PC-9 (cell line): ENCODE data around the gene PDIA5. TPM values are rescaled to one million over a fixed set of nuclear protein-coding genes. Genes with fewer than 3 reads are reported as not detected.

Experiments
- BruUV-seq: library from RNA; stranded (reverse); fragments of 400-500 nt; replicated peaks from 2 replicates; lab custom pipeline; 2021; lab: Mats Ljungman, UMichigan
- CTCF ChIA-PET: fragments of 300-600 bp; sonication (Branson Sonifier 250); formaldehyde crosslinking; loops from one replicate; lab custom pipeline; 2022; ENCODE audit warnings: antibody characterized with exemption; lab: Charles Lee
- POLR2A ChIA-PET: fragments of 300-600 bp; sonication (Branson Sonifier 250); formaldehyde crosslinking; loops from one replicate; lab custom pipeline; 2022; ENCODE audit warnings: antibody characterized with exemption; ENCODE audit not compliant: unreplicated experiment; lab: Charles Lee
- DNase-seq, 2 experiments: peaks; one replicate each; pipeline versions ENCODE4 v3.0.0 to v3.0.0-alpha.2; 2015 to 2022; ENCODE audit warnings: mixed read lengths in 1 of 2
- H2AFZ ChIP-seq: fragments of 200-600 bp; sonication (generic); 2 replicates; pipeline ENCODE4 v1.8.1; 2017; ENCODE audit warnings: antibody characterized with exemption
- H3F3A ChIP-seq: fragments of 200-600 bp; sonication (generic); 2 replicates; pipeline ENCODE4 v1.8.1; 2017; ENCODE audit warnings: antibody characterized with exemption, mild to moderate bottlenecking, low read depth; ENCODE audit not compliant: insufficient read depth
- H3K27ac ChIP-seq: fragments of 200-600 bp; sonication (generic); 2 replicates; pipeline ENCODE4 v1.6.1; 2016; ENCODE audit warnings: mixed run types
- H3K27me3 ChIP-seq: fragments of 200-600 bp; sonication (generic); 2 replicates; pipeline ENCODE4 v1.6.1; 2016; ENCODE audit warnings: low read depth, mixed run types; ENCODE audit not compliant: insufficient read depth
- H3K36me3 ChIP-seq: fragments of 200-600 bp; sonication (generic); 2 replicates; pipeline ENCODE4 v1.6.1; 2016; ENCODE audit warnings: low read depth, mixed run types
- H3K4me1 ChIP-seq: fragments of 200-600 bp; sonication (generic); replicated peaks from 2 replicates; pipeline ENCODE4 v1.6.1; 2016; ENCODE audit warnings: mixed run types; ENCODE audit not compliant: insufficient read depth
- H3K4me2 ChIP-seq: fragments of 200-600 bp; sonication (generic); 2 replicates; pipeline ENCODE4 v1.6.1; 2017; ENCODE audit warnings: mixed run types
- H3K4me3 ChIP-seq: fragments of 200-600 bp; sonication (generic); 2 replicates; pipeline ENCODE4 v1.6.1; 2016; ENCODE audit warnings: mixed run types
- H3K79me2 ChIP-seq: fragments of 200-600 bp; sonication (generic); 2 replicates; pipeline ENCODE4 v1.6.1; 2017; ENCODE audit warnings: low read depth, mixed run types
- H3K9me2 ChIP-seq: fragments of 200-600 bp; sonication (generic); 2 replicates; pipeline ENCODE4 v1.8.1; 2017; ENCODE audit warnings: mild to moderate bottlenecking; ENCODE audit not compliant: insufficient read depth
- H3K9me3 ChIP-seq: fragments of 200-600 bp; sonication (generic); 2 replicates; pipeline ENCODE4 v1.8.1; 2016; ENCODE audit warnings: low read depth; ENCODE audit not compliant: insufficient read depth
- H4K20me1 ChIP-seq: fragments of 200-600 bp; sonication (generic); 2 replicates; pipeline ENCODE4 v1.8.1; 2017; ENCODE audit not compliant: insufficient read depth
- EZH2 ChIP-seq: fragments of 200-600 bp; sonication (generic); IDR thresholded peaks from 2 replicates; pipeline ENCODE4 v1.8.0; 2017; ENCODE audit warnings: antibody characterized with exemption, low read depth
- intact Hi-C: fragments of 100-400 bp; cut with micrococcal nuclease; formaldehyde crosslinking; loops from one replicate; pipeline ENCODE4 v1.10.0; 2022; ENCODE audit not compliant: unreplicated experiment
- total RNA-seq: library from RNA; stranded (reverse); gene quantifications from 2 replicates; pipeline ENCODE4 v1.2.3, GENCODE V29; 2021
- TF ChIP-seq, protein P1 (sequence below): fragments of 200-600 bp; sonication (generic); conservative IDR thresholded peaks from 2 replicates; pipeline ENCODE4 v1.6.1; 2017; ENCODE audit warnings: mixed run types, antibody characterized with exemption, mild to moderate bottlenecking, moderate library complexity

The PDIA5 gene
- total RNA-seq, 1 experiment from 2014 or later, result 31.7 TPM

DNA sequence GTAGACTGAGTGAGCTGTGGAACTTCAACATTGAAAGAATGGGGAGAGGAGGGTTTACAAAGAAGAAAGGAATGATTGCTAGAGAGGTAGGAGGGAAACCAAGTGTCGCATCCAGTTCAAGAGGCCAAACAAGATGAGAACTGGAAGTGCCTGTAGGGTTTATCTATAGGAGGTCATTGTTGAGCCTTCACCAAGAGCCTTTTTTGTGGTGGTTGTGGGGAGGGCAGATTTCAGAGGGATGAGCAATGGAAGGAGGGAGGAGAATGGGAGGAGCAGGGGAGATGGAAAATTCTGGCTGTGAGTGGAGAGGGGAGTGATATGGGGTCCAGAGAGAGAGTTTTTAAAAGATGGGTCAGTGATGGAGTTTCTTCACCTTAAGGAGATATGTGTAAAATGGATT lies 8.5 kb downstream of the PDIA5 start:
- ChIA-PET POLR2A (no interaction called here), CTCF (no interaction called here)
- Histone ChIP-seq H3F3A (peaks cover 4% of the 10 kb centered on the region; the same call in 1 of the 2 replicates), H3K9me2 (no peaks in the 10 kb centered on the region), H4K20me1 (peaks cover 24% of the 10 kb centered on the region), H3K79me2 (peaks cover 82% of the 10 kb centered on the region), H3K36me3 (no peaks in the 10 kb centered on the region), H3K27me3 (no peaks in the 10 kb centered on the region), H3K4me1 (peaks cover 14% of the 10 kb centered on the region), H3K27ac (no peak overlapping the region), H3K9me3 (no peaks in the 10 kb centered on the region), H3K4me2 (no peak overlapping the region), H3K4me3 (no peak overlapping the region), H2AFZ (no peak overlapping the region)
- no TSS peak for BruUV-seq
- intact Hi-C loops, result no loop called here
- DNase-seq, result no peak
- TF ChIP-seq EZH2, result no peak
- TF ChIP-seq, protein P1, sequence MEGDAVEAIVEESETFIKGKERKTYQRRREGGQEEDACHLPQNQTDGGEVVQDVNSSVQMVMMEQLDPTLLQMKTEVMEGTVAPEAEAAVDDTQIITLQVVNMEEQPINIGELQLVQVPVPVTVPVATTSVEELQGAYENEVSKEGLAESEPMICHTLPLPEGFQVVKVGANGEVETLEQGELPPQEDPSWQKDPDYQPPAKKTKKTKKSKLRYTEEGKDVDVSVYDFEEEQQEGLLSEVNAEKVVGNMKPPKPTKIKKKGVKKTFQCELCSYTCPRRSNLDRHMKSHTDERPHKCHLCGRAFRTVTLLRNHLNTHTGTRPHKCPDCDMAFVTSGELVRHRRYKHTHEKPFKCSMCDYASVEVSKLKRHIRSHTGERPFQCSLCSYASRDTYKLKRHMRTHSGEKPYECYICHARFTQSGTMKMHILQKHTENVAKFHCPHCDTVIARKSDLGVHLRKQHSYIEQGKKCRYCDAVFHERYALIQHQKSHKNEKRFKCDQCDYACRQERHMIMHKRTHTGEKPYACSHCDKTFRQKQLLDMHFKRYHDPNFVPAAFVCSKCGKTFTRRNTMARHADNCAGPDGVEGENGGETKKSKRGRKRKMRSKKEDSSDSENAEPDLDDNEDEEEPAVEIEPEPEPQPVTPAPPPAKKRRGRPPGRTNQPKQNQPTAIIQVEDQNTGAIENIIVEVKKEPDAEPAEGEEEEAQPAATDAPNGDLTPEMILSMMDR, result no peak

DNA sequence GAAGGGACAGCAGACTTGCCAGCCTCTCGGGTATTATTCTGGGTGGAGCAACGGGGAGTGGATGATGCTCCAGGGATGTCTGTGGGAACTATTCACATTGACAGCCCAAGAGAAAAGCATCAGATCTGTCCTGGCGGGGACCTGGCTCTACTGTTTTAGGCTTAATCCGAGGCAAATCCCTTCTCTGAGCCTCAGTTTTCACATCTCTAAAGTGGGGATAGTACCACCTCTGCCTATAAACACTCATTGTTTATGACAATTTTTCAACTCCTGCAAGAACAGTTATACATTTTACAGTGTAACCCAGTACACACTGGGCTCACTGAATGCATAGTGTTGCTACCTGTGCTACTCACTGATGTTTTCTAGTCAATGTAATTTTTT lies 9.3 kb downstream of the PDIA5 start:
- POLR2A ChIA-PET, result interaction anchor here (0.6 kb wide), 1 partner anchor 56 kb away, joined by 9 read pairs; no protein-coding TSS in a partner anchor

DNA sequence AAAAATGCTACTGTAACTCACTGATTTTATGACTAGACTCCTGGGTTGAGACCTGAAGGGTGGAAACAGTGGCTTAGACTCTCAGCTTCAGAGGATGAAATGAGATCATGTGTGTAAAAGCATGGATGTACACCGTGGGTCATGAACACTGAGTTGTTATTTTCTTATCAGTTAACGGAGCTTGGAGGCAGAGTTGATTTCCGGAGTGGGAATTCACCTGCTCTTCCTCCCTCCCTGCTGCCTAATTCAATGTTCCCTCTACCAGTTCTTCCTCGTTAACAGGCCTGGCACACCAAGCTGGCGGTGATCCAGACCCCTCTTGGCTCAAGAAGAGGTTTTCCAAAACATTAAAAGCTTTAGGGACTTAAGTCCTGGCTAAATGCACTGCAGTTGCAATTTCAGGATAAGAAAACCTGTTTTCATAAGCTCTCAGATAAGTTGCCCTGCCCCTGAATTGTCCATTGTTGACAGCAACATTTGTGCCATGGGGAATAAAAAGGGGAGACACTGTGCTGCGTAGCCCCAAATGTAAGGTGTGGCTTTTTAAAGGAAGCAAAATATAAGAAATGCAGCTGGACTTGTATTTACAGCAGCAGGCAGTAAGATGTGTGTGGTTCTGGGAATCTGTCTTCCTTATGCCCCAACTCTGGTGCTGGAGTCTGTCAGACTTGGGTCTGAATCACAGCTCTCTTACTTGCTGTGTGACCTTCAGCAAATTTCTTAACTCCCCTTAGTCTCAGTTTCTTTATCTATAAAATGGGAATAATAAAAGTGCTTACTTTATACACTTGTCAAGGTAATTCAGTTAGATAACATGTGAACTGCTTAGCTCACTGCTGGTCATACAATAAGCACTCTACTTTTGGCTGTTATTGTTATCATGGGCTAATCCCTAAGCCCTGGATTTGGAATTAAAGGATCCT lies 9.9 kb downstream of the PDIA5 start:
- no peak for DNase-seq
- CTCF ChIA-PET, result no interaction called here
- no peak overlapping the region for H3K27ac ChIP-seq

More for the DNA sequence above, 9.3 kb downstream of the PDIA5 start:
- CTCF ChIA-PET, result no interaction called here
- Histone ChIP-seq H3K27me3 (no peaks in the 10 kb centered on the region), H3K9me3 (no peaks in the 10 kb centered on the region), H3K27ac (no peak overlapping the region), H3K4me1 (peaks cover 14% of the 10 kb centered on the region), H3K36me3 (0 out of 2 replicates have a peak, but pooled peaks cover 4% of the 10 kb centered on the region), H2AFZ (no peak overlapping the region), H3F3A (peaks cover 4% of the 10 kb centered on the region; the same call in 1 of the 2 replicates), H3K79me2 (peaks cover 84% of the 10 kb centered on the region), H3K9me2 (no peaks in the 10 kb centered on the region), H3K4me3 (no peak overlapping the region), H3K4me2 (no peak overlapping the region), H4K20me1 (peaks cover 25% of the 10 kb centered on the region)
- intact Hi-C loops, result no loop called here
- TF ChIP-seq EZH2, result no peak
- TF ChIP-seq, protein P1, result no peak
- BruUV-seq, result no TSS peak
- DNase-seq, result no peak

More for the DNA sequence above, 9.9 kb downstream of the PDIA5 start:
- 0 out of 2 replicates have a peak, but pooled peaks cover 4% of the 10 kb centered on the region for H3K36me3 ChIP-seq
- H2AFZ ChIP-seq, result no peak overlapping the region
- H3F3A ChIP-seq, result peaks cover 4% of the 10 kb centered on the region; the same call in 1 of the 2 replicates
- H3K9me3 ChIP-seq, result no peaks in the 10 kb centered on the region
- H3K79me2 ChIP-seq, result peaks cover 82% of the 10 kb centered on the region
- TF ChIP-seq EZH2, result no peak
- TF ChIP-seq, protein P1, result no peak
- H3K27me3 ChIP-seq, result no peaks in the 10 kb centered on the region
- peaks cover 25% of the 10 kb centered on the region for H4K20me1 ChIP-seq
- intact Hi-C loops, result no loop called here
- H3K9me2 ChIP-seq, result no peaks in the 10 kb centered on the region
- BruUV-seq, result no TSS peak
- H3K4me1 ChIP-seq, result peaks cover 14% of the 10 kb centered on the region
- POLR2A ChIA-PET, result interaction anchor here (0.5 kb wide), 1 partner anchor 194 kb away, joined by 4 read pairs; no protein-coding TSS in a partner anchor
- H3K4me3 ChIP-seq, result no peak overlapping the region
- H3K4me2 ChIP-seq, result no peak overlapping the region
